ENCODE measurements around the gene SPDYC.

- no peak for TF ChIP-seq CTCF (IDR thresholded peaks at IDR 0.05)
- TF ChIP-seq POLR2AphosphoS5 (IDR thresholded peaks at IDR 0.05), result peak in 1 of 3 donors; percentile 46
Observed at GRCh38 chr11:65134952-65135632, 34.9 kb upstream of the SPDYC start.

Data from breast epithelium (tissue), 3 donors.